Astrocyte (in vitro differentiated cells and primary cell): ENCODE data around the gene NDUFB11. TPM values are rescaled to one million over a fixed set of nuclear protein-coding genes. Genes with fewer than 3 reads are reported as not detected.

Experiments
- DNase-seq: peaks from one replicate; pipeline ENCODE4 v3.0.0-alpha.2; 2010; ENCODE audit warnings: low read depth
- FAIRE-seq: peaks from 2 replicates; lab custom pipeline; 2011; peaks lifted over from hg19 to GRCh38; lab: Jason Lieb, UNC
- H2AFZ ChIP-seq: 2 replicates; pipeline ENCODE4 v1.6.0; 2012; ENCODE audit warnings: low read depth, low read length, inconsistent platforms
- H3K27ac ChIP-seq: 2 replicates; pipeline ENCODE4 v1.5.1; 2011; ENCODE audit warnings: low read depth, low read length, inconsistent platforms
- H3K27me3 ChIP-seq: 2 replicates; pipeline ENCODE4 v1.6.0; 2011; ENCODE audit warnings: low read length, inconsistent platforms; ENCODE audit not compliant: insufficient read depth
- H3K36me3 ChIP-seq: 2 replicates; pipeline ENCODE4 v1.5.1; 2011; ENCODE audit warnings: low read length, inconsistent platforms; ENCODE audit not compliant: insufficient read depth
- H3K4me1 ChIP-seq: 2 replicates; pipeline ENCODE4 v1.5.1; 2011; ENCODE audit warnings: low read length, inconsistent platforms; ENCODE audit not compliant: insufficient read depth
- H3K4me2 ChIP-seq: 2 replicates; pipeline ENCODE4 v1.6.0; 2012; ENCODE audit warnings: low read length, inconsistent platforms
- H3K4me3 ChIP-seq: 2 replicates; pipeline ENCODE4 v1.5.1; 2011; ENCODE audit warnings: low read depth, mild to moderate bottlenecking, low read length, inconsistent platforms; ENCODE audit not compliant: insufficient read depth
- H3K79me2 ChIP-seq: 2 replicates; pipeline ENCODE4 v1.6.0; 2012; ENCODE audit warnings: mild to moderate bottlenecking, low read length, inconsistent platforms; ENCODE audit not compliant: insufficient read depth
- H3K9ac ChIP-seq: 2 replicates; pipeline ENCODE4 v1.6.0; 2012; ENCODE audit warnings: mild to moderate bottlenecking, low read length, inconsistent platforms
- H3K9me3 ChIP-seq: 2 replicates; pipeline ENCODE4 v1.5.1; 2012; ENCODE audit warnings: low read depth, mild to moderate bottlenecking, low read length, inconsistent platforms; ENCODE audit not compliant: insufficient read depth
- H4K20me1 ChIP-seq: 2 replicates; pipeline ENCODE4 v1.6.0; 2012; ENCODE audit warnings: low read length, inconsistent platforms; ENCODE audit not compliant: insufficient read depth
- H3K27ac Mint-ChIP-seq: one replicate; pipeline ENCODE4 v1.8.0; 2021; ENCODE audit warnings: mild to moderate bottlenecking, mixed read lengths; ENCODE audit not compliant: unreplicated experiment
- H3K27me3 Mint-ChIP-seq: one replicate; pipeline ENCODE4 v1.8.0; 2021; ENCODE audit warnings: low read depth, mixed read lengths; ENCODE audit not compliant: unreplicated experiment
- H3K36me3 Mint-ChIP-seq: one replicate; pipeline ENCODE4 v1.8.0; 2021; ENCODE audit warnings: low read depth, mixed read lengths; ENCODE audit not compliant: unreplicated experiment
- H3K4me1 Mint-ChIP-seq: one replicate; pipeline ENCODE4 v1.8.0; 2021; ENCODE audit warnings: low read depth, mixed read lengths; ENCODE audit not compliant: unreplicated experiment
- H3K4me3 Mint-ChIP-seq: one replicate; pipeline ENCODE4 v1.8.0; 2021; ENCODE audit warnings: mild to moderate bottlenecking, moderate library complexity, mixed read lengths; ENCODE audit not compliant: unreplicated experiment
- H3K9me3 Mint-ChIP-seq: one replicate; pipeline ENCODE4 v1.8.0; 2021; ENCODE audit warnings: mild to moderate bottlenecking, mixed read lengths; ENCODE audit not compliant: unreplicated experiment
- CTCF ChIP-seq: IDR thresholded peaks from 2 replicates; pipeline ENCODE4 v1.5.1; 2011; ENCODE audit warnings: low read depth, mild to moderate bottlenecking, inconsistent platforms, low read length, moderate library complexity; ENCODE audit not compliant: insufficient read depth
- EZH2 ChIP-seq: IDR thresholded peaks from 2 replicates; pipeline ENCODE4 v1.6.1; 2012; ENCODE audit warnings: mild to moderate bottlenecking, low read length, inconsistent platforms; ENCODE audit not compliant: insufficient read depth
- total RNA-seq: library from RNA; stranded (reverse); gene quantifications from 2 replicates; pipeline ENCODE4 v1.2.1, GENCODE V29; 2021

NDUFB11 gene
- total RNA-seq, 1 donor from 2014 or later = 86.3 TPM

GRCh38 chrX:47170861-47171692, 26.6 kb upstream of the NDUFB11 start:
- H3K27me3 ChIP-seq = no peaks in the 10 kb centered on the region
- no peaks in the 10 kb centered on the region for H3K4me1 ChIP-seq
- H3K4me1 Mint-ChIP-seq = no peaks in the 10 kb centered on the region
- H3K36me3 Mint-ChIP-seq = no peaks in the 10 kb centered on the region
- TF ChIP-seq CTCF (no peak), EZH2 (no peak)
- H3K27ac Mint-ChIP-seq = no peak overlapping the region
- H3K9me3 ChIP-seq = no peaks in the 10 kb centered on the region
- H3K9ac ChIP-seq = no peak overlapping the region
- DNase-seq (no peak), FAIRE-seq (no peak)
- no peaks in the 10 kb centered on the region for H3K36me3 ChIP-seq
- H3K79me2 ChIP-seq = peaks cover 23% of the 10 kb centered on the region
- H3K4me3 ChIP-seq = no peak overlapping the region
- no peak overlapping the region for H3K4me3 Mint-ChIP-seq
- no peaks in the 10 kb centered on the region for H3K27me3 Mint-ChIP-seq
- H3K4me2 ChIP-seq = no peak overlapping the region
- no peak overlapping the region for H2AFZ ChIP-seq
- no peaks in the 10 kb centered on the region for H3K9me3 Mint-ChIP-seq
- H4K20me1 ChIP-seq = peaks cover 27% of the 10 kb centered on the region
- no peak overlapping the region for H3K27ac ChIP-seq

GRCh38 chrX:47169726-47170515, 25.4 kb upstream of the NDUFB11 start:
- no peaks in the 10 kb centered on the region for H3K9me3 Mint-ChIP-seq
- H3K79me2 ChIP-seq = peaks cover 27% of the 10 kb centered on the region
- no peak for FAIRE-seq

More at GRCh38 chrX:47169726-47170515, 25.4 kb upstream of the NDUFB11 start:
- H3K4me3 Mint-ChIP-seq = no peak overlapping the region
- no peaks in the 10 kb centered on the region for H3K4me1 Mint-ChIP-seq
- H3K27me3 ChIP-seq = no peaks in the 10 kb centered on the region
- H3K9ac ChIP-seq = no peak overlapping the region
- H3K27me3 Mint-ChIP-seq = no peaks in the 10 kb centered on the region
- no peak for TF ChIP-seq CTCF
- no peak for TF ChIP-seq EZH2
- H3K9me3 ChIP-seq = no peaks in the 10 kb centered on the region
- H3K27ac ChIP-seq = no peak overlapping the region
- H3K4me2 ChIP-seq = no peak overlapping the region
- H3K4me1 ChIP-seq = no peaks in the 10 kb centered on the region
- peaks cover 27% of the 10 kb centered on the region for H4K20me1 ChIP-seq
- DNase-seq = peak; percentile 43
- H3K27ac Mint-ChIP-seq = no peak overlapping the region
- no peak overlapping the region for H2AFZ ChIP-seq
- H3K4me3 ChIP-seq = no peak overlapping the region
- H3K36me3 ChIP-seq = no peaks in the 10 kb centered on the region
- no peaks in the 10 kb centered on the region for H3K36me3 Mint-ChIP-seq
